ENCODE measurements around the gene ING2. TPM values are rescaled to one million over a fixed set of nuclear protein-coding genes. Genes with fewer than 3 reads are reported as not detected.

The ING2 gene
- total and polyA plus RNA-seq, 2 of the 8 experiments (the other 6 are each of a cell fraction or from before 2014, with no cell fraction given), result 5.1 to 16.1 TPM

DNA sequence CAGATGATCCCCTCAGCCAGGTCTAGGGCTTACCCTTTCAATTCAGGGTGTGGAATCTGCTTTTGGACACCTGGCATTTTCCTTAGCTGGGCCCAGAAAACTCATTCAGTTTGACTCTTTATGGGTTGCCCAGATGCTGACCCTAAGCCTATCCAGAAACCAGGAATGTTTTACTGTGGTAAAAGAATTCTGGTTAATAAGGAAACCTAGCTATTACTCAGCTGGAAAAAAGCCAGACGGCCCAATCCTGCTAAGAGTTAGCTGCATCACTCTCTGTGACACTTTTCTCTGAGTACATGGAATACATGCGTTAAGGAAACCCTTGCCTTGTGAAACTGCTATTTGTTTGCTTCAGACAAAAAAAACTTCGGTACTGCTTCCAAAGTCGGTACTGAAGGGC, 28.0 kb downstream of the ING2 start:
- H3K27me3 ChIP-seq (replicated peaks in 1 of 4; ENCODE audit: control insufficient read depth in 3 of 4, extremely low read depth in 1 of 4, insufficient read depth in 3 of 4, low read length in 3 of 4), result no peaks in the 10 kb centered on the region; a peak in 1 of 7 replicates
- no peak overlapping the region for H3K4me3 ChIP-seq (ENCODE audit: extremely low read depth in 1 of 4, insufficient read depth in 2 of 4, low read depth in 3 of 4, low read length in 4 of 4)
- ChIA-PET CTCF (ENCODE audit: partially characterized antibody) (interaction anchor here (0.7 to 1.4 kb wide), 4 partner anchors 9 to 81 kb away, joined by 3 to 4 read pairs (median 4); no protein-coding TSS in a partner anchor), POLR2A (ENCODE audit: partially characterized antibody) (interaction anchor here (1.4 to 2.8 kb wide), 2 partner anchors 10 to 27 kb away, joined by 4 to 10 read pairs; partner anchors contain the start of gene ING2)
- H3K36me3 ChIP-seq (ENCODE audit: control insufficient read depth in 2 of 4, insufficient read depth in 4 of 4, low read length in 3 of 4), result no peaks in the 10 kb centered on the region
- no peak overlapping the region for H2BK120ac ChIP-seq (replicated peaks; ENCODE audit: low read depth, low read length)
- H4K20me1 ChIP-seq (replicated peaks in 1 of 2; ENCODE audit: control insufficient read depth in 1 of 2, insufficient read depth in 2 of 2, low read length in 2 of 2), result no peaks in the 10 kb centered on the region
- WGBS, 2 experiments (ENCODE audit: extremely low coverage in 1 of 2, insufficient coverage in 1 of 2, insufficient read length in 1 of 2, insufficient replicate concordance in 2 of 2, low coverage in 1 of 2, low lambda C conversion rate in 2 of 2, missing lambda C conversion rate in 1 of 2), result 89% methylated on average over 4 of the region's 4 CpGs; no CpG with 5 or more reads in 1 of the 2 experiments
- peak overlapping the region; percentile 51; the same call in 1 of the 2 replicates for H2AFZ ChIP-seq (ENCODE audit: low read length)
- no peak overlapping the region for H3K4me2 ChIP-seq (ENCODE audit: insufficient read depth in 1 of 2, low read depth in 2 of 2, low read length in 2 of 2)
- no peak overlapping the region for H2AK5ac ChIP-seq (ENCODE audit: low read depth, low read length)
- no peaks in the 10 kb centered on the region for H3K79me2 ChIP-seq (ENCODE audit: control insufficient read depth in 1 of 2, insufficient read depth in 2 of 2, low read length in 2 of 2)
- no peak overlapping the region for H4K5ac ChIP-seq (ENCODE audit: insufficient read length, low read depth, low read length)
- H3K4me1 ChIP-seq (replicated peaks in 1 of 4; ENCODE audit: control insufficient read depth in 3 of 4, insufficient read depth in 4 of 4, low read length in 3 of 4), result peaks cover 0 to 3% (median 1%) of the 10 kb centered on the region in 4 experiments; a peak in 3 of 7 replicates
- H2BK15ac ChIP-seq (ENCODE audit: low read length), result no peak overlapping the region; the same call in 1 of the 2 replicates
- DNase-seq (ENCODE audit: low read depth in 1 of 2, low spot score in 2 of 2) (no peak), FAIRE-seq (no peak)
- no peak overlapping the region for H3K18ac ChIP-seq (ENCODE audit: extremely low read depth, low read length)
- H3K23ac ChIP-seq (ENCODE audit: insufficient read length), result no peak overlapping the region
- H3K27ac ChIP-seq (ENCODE audit: low read depth, low read length), result no peak overlapping the region
- no peak overlapping the region for H4K91ac ChIP-seq (replicated peaks; ENCODE audit: insufficient read length, low read length)
- H3K4ac ChIP-seq (replicated peaks; ENCODE audit: insufficient read length, low read depth, low read length), result no peak overlapping the region
- H3K9ac ChIP-seq (replicated peaks in 1 of 4; ENCODE audit: extremely low read depth in 1 of 4, low read depth in 3 of 4, low read length in 3 of 4), result no peak overlapping the region
- no peaks in the 10 kb centered on the region; the same call in 1 of the 2 replicates for H3K23me2 ChIP-seq (ENCODE audit: low read depth, low read length)
- H3K56ac ChIP-seq (replicated peaks; ENCODE audit: insufficient read length, low read depth, low read length), result no peak overlapping the region
- H3K79me1 ChIP-seq (ENCODE audit: low read depth, low read length), result no peaks in the 10 kb centered on the region
- no peak overlapping the region for H2BK20ac ChIP-seq (ENCODE audit: low read length)
- no peaks in the 10 kb centered on the region for H3K9me3 ChIP-seq (ENCODE audit: insufficient read depth in 2 of 2, low read depth in 1 of 2, low read length in 1 of 2)
- H2BK5ac ChIP-seq (ENCODE audit: low read depth, low read length), result no peak overlapping the region
- H2BK12ac ChIP-seq (ENCODE audit: low read depth, low read length), result 0 out of 2 replicates have a peak overlapping the region, but pooled peaks have one; percentile 7
- no peak overlapping the region for H3K14ac ChIP-seq (ENCODE audit: insufficient read length)
- H4K8ac ChIP-seq (ENCODE audit: extremely low read depth, insufficient read depth, low read length), result no peak overlapping the region
- no peak for TF ChIP-seq PHF8 (conservative IDR thresholded peaks at IDR 0.05; ENCODE audit: low read depth, low read length)
- no peak for TF ChIP-seq SIRT6 (IDR thresholded peaks at IDR 0.05; ENCODE audit: low read length)
- no peak for TF ChIP-seq KDM4A (IDR thresholded peaks at IDR 0.05; ENCODE audit: low read depth, low read length, severe bottlenecking)
- no peak for TF ChIP-seq EGR1 (IDR thresholded peaks at IDR 0.05; ENCODE audit: borderline replicate concordance, low read depth, low read length)
- TF ChIP-seq NANOG (IDR thresholded peaks at IDR 0.05; ENCODE audit: insufficient read depth, low read depth, low read length, poor library complexity, severe bottlenecking), result no peak
- TF ChIP-seq JUN (IDR thresholded peaks at IDR 0.05; ENCODE audit: low read depth, low read length), result no peak
- TF ChIP-seq SAP30 (IDR thresholded peaks at IDR 0.05; ENCODE audit: insufficient read depth, insufficient replicate concordance, low read length), result no peak
- TF ChIP-seq KDM5A (IDR thresholded peaks at IDR 0.05; ENCODE audit: low read length), result no peak
- no peak for TF ChIP-seq GTF2F1 (IDR thresholded peaks at IDR 0.05; ENCODE audit: borderline replicate concordance, low read depth, low read length)
- no peak for TF ChIP-seq SP2 (IDR thresholded peaks at IDR 0.05; ENCODE audit: low read length)
- no peak for TF ChIP-seq POLR2AphosphoS5 (IDR thresholded peaks at IDR 0.05; ENCODE audit: low read depth, low read length)
- TF ChIP-seq NRF1 (IDR thresholded peaks at IDR 0.05; ENCODE audit: low read depth, low read length), result no peak
- no peak for TF ChIP-seq SUZ12 (IDR thresholded peaks at IDR 0.05; ENCODE audit: low read length)
- TF ChIP-seq TBP (IDR thresholded peaks at IDR 0.05; ENCODE audit: low read depth, low read length), result no peak
- TF ChIP-seq POU5F1 (IDR thresholded peaks at IDR 0.05; ENCODE audit: low read depth, low read length), result no peak

All from H1 (cell line).